Colonic mucosa (tissue), 4 donors: ENCODE results near the gene GRK5. TPM values are rescaled to one million over a fixed set of nuclear protein-coding genes. Genes with fewer than 3 reads are reported as not detected.
A peak's percentile ranks its signal among the peaks of the same experiment; 100 is the strongest.

ENCODE experiments used
- DNase-seq: peaks from one replicate; pipeline ENCODE4 v3.0.0-alpha.2; 2020
- H3K27ac ChIP-seq: fragments of 200-600 bp; one replicate; pipeline ENCODE4 v1.8.0; 2021
- H3K27me3 ChIP-seq: fragments of 200-600 bp; one replicate; pipeline ENCODE4 v1.8.0; 2021
- H3K36me3 ChIP-seq: fragments of 200-600 bp; one replicate; pipeline ENCODE4 v1.8.0; 2021
- H3K4me1 ChIP-seq: fragments of 200-600 bp; one replicate; pipeline ENCODE4 v1.8.0; 2021; ENCODE audit warnings: mild to moderate bottlenecking
- H3K4me3 ChIP-seq: fragments of 200-600 bp; one replicate; pipeline ENCODE4 v1.8.0; 2021
- H3K9ac ChIP-seq, 2 donors: one replicate each; pipeline ENCODE4 v1.7.0; 2013; ENCODE audit warnings: control low read depth in 2 of 2, low read depth in 2 of 2, low read length in 2 of 2
- H3K9me3 ChIP-seq: fragments of 200-600 bp; one replicate; pipeline ENCODE4 v1.8.0; 2021
- CTCF ChIP-seq: fragments of 200-600 bp; IDR thresholded peaks from one replicate; pipeline ENCODE4 v1.8.0; 2022; ENCODE audit warnings: antibody characterized with exemption, mild to moderate bottlenecking
- intact Hi-C: fragments of 100-400 bp; cut with DNase I; formaldehyde crosslinking; loops from one replicate; pipeline ENCODE4 v1.14.1; 2022
- total RNA-seq, 2 donors: library from RNA; stranded (reverse); fragmentation: NEBNext Ultra II Directional in 1 of 2; extraction: Animal tissue kit (Norgen Biotek cat#: 25700) in 1 of 2; gene quantifications; one replicate each; pipeline ENCODE4 v1.2.1, GENCODE V29; 2021
- donor health status: healthy.
- donor health status: DM: no; HTN: no; CAD: no.
- donor health status: DM: no; HTN: no; CAD: no.

Gene GRK5
- total RNA-seq, 2 donors from 2014 or later, result 4.6 to 12.7 TPM

GRCh38 chr10:119370972-119371703, 163.8 kb downstream of the GRK5 start:
- Histone ChIP-seq H3K36me3 (no peaks in the 10 kb centered on the region), H3K9me3 (no peaks in the 10 kb centered on the region), H3K9ac (peak overlapping the region in 1 of 2 donors; percentile 41), H3K27me3 (no peaks in the 10 kb centered on the region), H3K4me3 (no peak overlapping the region), H3K27ac (peak overlapping the region; percentile 54), H3K4me1 (no peaks in the 10 kb centered on the region)
- DNase-seq, result no peak
- TF ChIP-seq CTCF, result no peak
- intact Hi-C loops, result no loop called here

- H3K27ac ChIP-seq, result no peak overlapping the region
- H3K4me3 ChIP-seq, result no peak overlapping the region
- H3K27me3 ChIP-seq, result no peaks in the 10 kb centered on the region
- H3K9ac ChIP-seq, result no peak overlapping the region
- H3K9me3 ChIP-seq, result no peaks in the 10 kb centered on the region
- intact Hi-C loops, result no loop called here
- TF ChIP-seq CTCF, result no peak
- H3K4me1 ChIP-seq, result no peaks in the 10 kb centered on the region
- H3K36me3 ChIP-seq, result no peaks in the 10 kb centered on the region
- DNase-seq, result no peak
Measured at GRCh38 chr10:119371704-119372663, 164.6 kb downstream of the GRK5 start.

GRCh38 chr10:119373294-119374102, 166.1 kb downstream of the GRK5 start:
- Histone ChIP-seq H3K4me3 (no peak overlapping the region), H3K36me3 (no peaks in the 10 kb centered on the region), H3K9me3 (no peaks in the 10 kb centered on the region), H3K4me1 (no peaks in the 10 kb centered on the region), H3K27ac (no peak overlapping the region), H3K9ac (no peak overlapping the region), H3K27me3 (no peaks in the 10 kb centered on the region)
- DNase-seq, result no peak
- intact Hi-C loops, result no loop called here
- no peak for TF ChIP-seq CTCF

GRCh38 chr10:119374236-119374635, 166.9 kb downstream of the GRK5 start:
- Histone ChIP-seq H3K4me3 (no peak overlapping the region), H3K9me3 (no peaks in the 10 kb centered on the region), H3K9ac (no peak overlapping the region), H3K27me3 (no peaks in the 10 kb centered on the region), H3K4me1 (no peaks in the 10 kb centered on the region), H3K27ac (no peak overlapping the region), H3K36me3 (no peaks in the 10 kb centered on the region)
- DNase-seq, result no peak
- intact Hi-C loops, result no loop called here
- no peak for TF ChIP-seq CTCF
